ENCODE measurements around the gene RAD51B. TPM values are rescaled to one million over a fixed set of nuclear protein-coding genes. Genes with fewer than 3 reads are reported as not detected.

RAD51B gene
- total RNA-seq, 1 experiment from 2014 or later, result 16.7 TPM

DNA sequence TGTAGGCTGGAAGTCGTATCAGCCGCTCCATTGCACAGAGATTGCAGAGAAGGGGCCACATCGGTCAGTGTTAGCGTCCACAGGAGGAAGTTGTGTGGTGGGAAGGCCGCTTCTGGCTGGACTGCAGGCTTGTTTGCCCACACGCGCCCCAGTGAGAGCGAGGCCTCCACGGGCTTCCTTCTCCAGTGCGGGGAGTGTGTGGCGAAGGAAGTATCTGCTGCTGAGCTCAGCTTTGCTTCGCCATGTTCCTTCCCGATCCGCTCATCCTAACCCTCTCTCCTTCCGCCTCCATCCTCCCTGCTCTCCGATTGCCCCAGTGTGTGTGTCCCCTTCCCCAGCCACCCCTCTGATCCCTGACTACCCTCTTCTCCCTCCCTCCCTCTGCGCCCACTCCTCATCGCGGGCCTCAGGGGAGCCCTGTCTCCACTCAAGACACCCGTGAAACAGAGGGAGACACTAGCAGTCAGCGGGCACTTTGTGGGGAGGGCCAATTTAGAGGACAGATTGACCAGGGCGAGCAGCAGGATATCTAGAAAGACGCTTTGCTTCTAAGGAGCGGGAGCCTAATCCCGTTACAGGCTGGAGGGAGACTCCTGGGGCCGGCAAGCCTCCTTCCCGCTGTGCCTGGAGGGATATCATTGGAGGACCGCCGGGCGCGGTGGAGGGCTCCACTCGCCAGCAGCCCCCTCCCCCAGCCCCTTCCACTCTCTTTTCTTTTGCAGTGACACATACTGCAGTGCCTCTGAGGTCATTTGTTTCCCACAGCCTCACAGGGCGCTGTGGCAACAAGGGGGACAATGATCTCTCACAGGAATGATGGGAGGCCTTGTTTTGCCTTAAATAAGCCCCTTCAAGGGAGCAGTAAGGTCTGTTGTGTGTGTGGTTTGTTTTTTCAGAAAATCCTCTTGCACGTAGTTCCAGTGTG lies 544.5 kb downstream of the RAD51B start:
- Histone ChIP-seq H2BK120ac (ENCODE audit: low read depth, low read length, poor library complexity, severe bottlenecking) (no peak overlapping the region), H3K4ac (ENCODE audit: low read depth, low read length) (no peak overlapping the region), H3K27me3 (ENCODE audit: insufficient read depth, low read length) (no peaks in the 10 kb centered on the region; the same call in 1 of the 2 replicates), H3K18ac (ENCODE audit: insufficient read length, low read depth, low read length) (peak overlapping the region; percentile 37), H3K14ac (ENCODE audit: insufficient read depth, low read length) (peak overlapping the region; percentile 31; the same call in 1 of the 2 replicates), H3K9ac (ENCODE audit: extremely low read depth, insufficient read length, low read length) (peak overlapping the region; percentile 21), H2AK5ac (ENCODE audit: insufficient read length, low read length) (no peak overlapping the region), H4K91ac (ENCODE audit: insufficient read length, low read depth, low read length) (no peak overlapping the region), H3K79me2 (ENCODE audit: insufficient read depth, low read length) (no peaks in the 10 kb centered on the region), H3K4me2 (ENCODE audit: insufficient read depth, insufficient read length, low read length) (peak overlapping the region; percentile 69), H3K23ac (ENCODE audit: insufficient read length, low read depth, low read length) (no peak overlapping the region), H3T11ph (ENCODE audit: low read length) (no peak overlapping the region), H2BK20ac (ENCODE audit: low read depth, low read length, poor library complexity, severe bottlenecking) (no peak overlapping the region), H4K8ac (replicated peaks; ENCODE audit: insufficient read length, low read depth, low read length) (no peak overlapping the region), H3K27ac (ENCODE audit: insufficient read length, low read depth, low read length) (no peak overlapping the region), H2BK12ac (ENCODE audit: insufficient read length, low read depth, low read length) (no peak overlapping the region), H3K56ac (ENCODE audit: insufficient read length, low read depth, low read length) (no peak overlapping the region), H3K4me1 (ENCODE audit: insufficient read depth, low read length) (peaks cover 2% of the 10 kb centered on the region; the same call in 1 of the 2 replicates), H4K20me1 (ENCODE audit: control insufficient read depth, insufficient read depth, insufficient read length) (no peaks in the 10 kb centered on the region), H3K23me2 (ENCODE audit: insufficient read length, low read depth, low read length, poor library complexity, severe bottlenecking) (no peaks in the 10 kb centered on the region), H2BK5ac (ENCODE audit: insufficient read length, low read length) (no peak overlapping the region), H4K5ac (ENCODE audit: insufficient read length, low read depth, low read length) (no peak overlapping the region), H2AFZ (ENCODE audit: low read length) (no peak overlapping the region), H3K79me1 (ENCODE audit: insufficient read depth, low read depth, low read length, poor library complexity, severe bottlenecking) (no peaks in the 10 kb centered on the region), H3K9me3 (ENCODE audit: control insufficient read depth, low read depth, low read length) (no peaks in the 10 kb centered on the region), H2BK15ac (ENCODE audit: low read depth, low read length) (no peak overlapping the region)
- TF ChIP-seq CTCF (conservative IDR thresholded peaks at IDR 0.05), result no peak
- H3K9me3 Mint-ChIP-seq, result no peaks in the 10 kb centered on the region
- no peaks in the 10 kb centered on the region for H3K36me3 Mint-ChIP-seq (ENCODE audit: insufficient read depth in 1 of 3, low read depth in 3 of 3)
- H3K27ac Mint-ChIP-seq, result peak overlapping the region; percentile 73 to 96 (median 77)
- DNase-seq, result peak; percentile 74
- H3K27me3 Mint-ChIP-seq (ENCODE audit: low read depth), result peaks cover 28% of the 10 kb centered on the region
- WGBS (ENCODE audit: extremely low coverage, insufficient read length, low lambda C conversion rate), result no CpG with 5 or more reads among the region's 34 CpGs
- peak overlapping the region; percentile 68 to 80 for H3K4me3 Mint-ChIP-seq
- peaks cover 38 to 42% of the 10 kb centered on the region in 2 experiments for H3K4me1 Mint-ChIP-seq
